T-helper 17 cell (primary cell): ENCODE data around the gene CCNJL. TPM values are rescaled to one million over a fixed set of nuclear protein-coding genes. Genes with fewer than 3 reads are reported as not detected.
A peak's percentile ranks its signal among the peaks of the same experiment; 100 is the strongest.
"Not testable (repeated sequence)": the region's sequence is repeated elsewhere in the genome, so short reads cannot be mapped to it uniquely, and the experiment has no call there.

Source experiments
- ATAC-seq: fragments of 150-1000 bp; cut with Tn5 transposase; 2 replicates; pipeline ENCODE4 v1.10.0; 2021; ENCODE audit warnings: mild to moderate bottlenecking, moderate library complexity
- DNase-seq, 3 donors: peaks; one replicate each; pipeline versions ENCODE4 v3.0.0 to v3.0.0-alpha.2; 2020 to 2021
- H3K9me3 ChIP-seq: one replicate; pipeline ENCODE4 v1.7.0; 2013; ENCODE audit warnings: low read length, mild to moderate bottlenecking; ENCODE audit not compliant: control insufficient read depth, poor library complexity, severe bottlenecking
- H3K27ac Mint-ChIP-seq: one replicate; pipeline ENCODE4 v1.8.0; 2022; ENCODE audit warnings: mild to moderate bottlenecking, moderate library complexity, mixed read lengths
- H3K27me3 Mint-ChIP-seq: one replicate; pipeline ENCODE4 v1.8.0; 2022; ENCODE audit warnings: mixed read lengths
- H3K36me3 Mint-ChIP-seq: one replicate; pipeline ENCODE4 v1.8.0; 2022; ENCODE audit warnings: low read depth, mixed read lengths
- H3K4me1 Mint-ChIP-seq: one replicate; pipeline ENCODE4 v1.8.0; 2022; ENCODE audit warnings: mild to moderate bottlenecking, mixed read lengths
- H3K4me3 Mint-ChIP-seq: one replicate; pipeline ENCODE4 v1.8.0; 2022; ENCODE audit warnings: mild to moderate bottlenecking, moderate library complexity, mixed read lengths
- total RNA-seq, 4 donors: library from RNA in 2 of 4; stranded (reverse) in 2 of 4; gene quantifications; one replicate each; pipeline ENCODE4 v1.2.3 and lab custom pipeline; 2022 to 2026

CCNJL gene
- total RNA-seq, 2 donors from 2014 or later: 1.5 TPM; not detected in 1

- H3K4me1 Mint-ChIP-seq: peaks cover 5% of the 10 kb centered on the region
These were observed 35.7 kb upstream of the CCNJL start for GRCh38 chr5:160348080-160348479.

GRCh38 chr5:160347448-160347847 lies 35.1 kb upstream of the CCNJL start:
- Mint-ChIP-seq H3K27ac (no peak overlapping the region), H3K36me3 (no peaks in the 10 kb centered on the region), H3K4me1 (peaks cover 5% of the 10 kb centered on the region), H3K27me3 (no peaks in the 10 kb centered on the region), H3K4me3 (no peak overlapping the region)
- no peaks in the 10 kb centered on the region for H3K9me3 ChIP-seq
- DNase-seq (no peak), ATAC-seq (no peak)

More at GRCh38 chr5:160348080-160348479, 35.7 kb upstream of the CCNJL start:
- Mint-ChIP-seq H3K27ac (no peak overlapping the region), H3K4me3 (no peak overlapping the region), H3K27me3 (peaks cover under 1% of the 10 kb centered on the region), H3K36me3 (no peaks in the 10 kb centered on the region)
- DNase-seq: no peak
- no peak for ATAC-seq
- H3K9me3 ChIP-seq: no peaks in the 10 kb centered on the region

GRCh38 chr5:160342413-160342941 lies 30.1 kb upstream of the CCNJL start:
- no peak for DNase-seq
- peaks cover 9% of the 10 kb centered on the region for H3K27me3 Mint-ChIP-seq
- ATAC-seq: no peak
- H3K4me1 Mint-ChIP-seq: peaks cover 6% of the 10 kb centered on the region
- no peak overlapping the region for H3K4me3 Mint-ChIP-seq
- H3K9me3 ChIP-seq: no peaks in the 10 kb centered on the region
- H3K27ac Mint-ChIP-seq: no peak overlapping the region
- peaks cover 2% of the 10 kb centered on the region for H3K36me3 Mint-ChIP-seq

- Mint-ChIP-seq H3K27me3 (peaks cover 12% of the 10 kb centered on the region), H3K4me3 (no peak overlapping the region), H3K27ac (no peak overlapping the region), H3K4me1 (peaks cover 6% of the 10 kb centered on the region), H3K36me3 (peaks cover 2% of the 10 kb centered on the region)
- no peak for DNase-seq
- no peaks in the 10 kb centered on the region for H3K9me3 ChIP-seq
- ATAC-seq: no peak
These were observed 29.0 kb upstream of the CCNJL start for GRCh38 chr5:160341309-160341870.

- H3K4me3 Mint-ChIP-seq, ATAC-seq, H3K27ac Mint-ChIP-seq, H3K9me3 ChIP-seq, H3K36me3 Mint-ChIP-seq, H3K4me1 Mint-ChIP-seq, DNase-seq: not testable (repeated sequence)
- H3K27me3 Mint-ChIP-seq: peaks cover 12% of the 10 kb centered on the region
These were observed 28.1 kb upstream of the CCNJL start for GRCh38 chr5:160340513-160340912.

GRCh38 chr5:160339406-160340130 lies 27.2 kb upstream of the CCNJL start:
- Mint-ChIP-seq H3K27me3 (peaks cover 16% of the 10 kb centered on the region), H3K4me1 (peaks cover 8% of the 10 kb centered on the region), H3K36me3 (peaks cover 2% of the 10 kb centered on the region), H3K27ac (no peak overlapping the region), H3K4me3 (no peak overlapping the region)
- ATAC-seq (no peak), DNase-seq (no peak)
- H3K9me3 ChIP-seq: no peaks in the 10 kb centered on the region

GRCh38 chr5:160334716-160335115 lies 22.4 kb upstream of the CCNJL start:
- not testable (repeated sequence) for H3K4me3 Mint-ChIP-seq, DNase-seq, ATAC-seq, H3K27ac Mint-ChIP-seq, H3K9me3 ChIP-seq, H3K36me3 Mint-ChIP-seq, H3K4me1 Mint-ChIP-seq
- H3K27me3 Mint-ChIP-seq: peaks cover 22% of the 10 kb centered on the region

- H3K27ac Mint-ChIP-seq: no peak overlapping the region
- H3K4me3 Mint-ChIP-seq: no peak overlapping the region
- H3K36me3 Mint-ChIP-seq: no peaks in the 10 kb centered on the region
- DNase-seq: no peak
- peaks cover 7% of the 10 kb centered on the region for H3K4me1 Mint-ChIP-seq
- ATAC-seq: peak; percentile 21
- no peaks in the 10 kb centered on the region for H3K9me3 ChIP-seq
- peaks cover 22% of the 10 kb centered on the region for H3K27me3 Mint-ChIP-seq
These were observed 21.4 kb upstream of the CCNJL start for GRCh38 chr5:160333721-160334120.

- DNase-seq (no peak), ATAC-seq (no peak)
- Mint-ChIP-seq H3K27ac (no peak overlapping the region), H3K4me1 (peaks cover 4% of the 10 kb centered on the region), H3K27me3 (peaks cover 16% of the 10 kb centered on the region), H3K4me3 (no peak overlapping the region), H3K36me3 (no peaks in the 10 kb centered on the region)
- H3K9me3 ChIP-seq: no peaks in the 10 kb centered on the region
These were observed 17.8 kb upstream of the CCNJL start for GRCh38 chr5:160330212-160330611.

GRCh38 chr5:160327818-160328217 lies 15.5 kb upstream of the CCNJL start:
- H3K27ac Mint-ChIP-seq: no peak overlapping the region
- peaks cover 2% of the 10 kb centered on the region for H3K4me1 Mint-ChIP-seq
- ATAC-seq: no peak

GRCh38 chr5:160326981-160327380 lies 14.6 kb upstream of the CCNJL start:
- no peak for DNase-seq
- Mint-ChIP-seq H3K4me3 (no peak overlapping the region), H3K4me1 (peaks cover 4% of the 10 kb centered on the region), H3K27ac (no peak overlapping the region), H3K36me3 (no peaks in the 10 kb centered on the region), H3K27me3 (peaks cover 17% of the 10 kb centered on the region)
- ATAC-seq: no peak
- H3K9me3 ChIP-seq: no peaks in the 10 kb centered on the region

More at GRCh38 chr5:160327818-160328217, 15.5 kb upstream of the CCNJL start:
- Mint-ChIP-seq H3K4me3 (no peak overlapping the region), H3K36me3 (no peaks in the 10 kb centered on the region), H3K27me3 (peaks cover 12% of the 10 kb centered on the region)
- H3K9me3 ChIP-seq: no peaks in the 10 kb centered on the region
- no peak for DNase-seq

- H3K9me3 ChIP-seq: no peaks in the 10 kb centered on the region
- Mint-ChIP-seq H3K4me1 (peaks cover 4% of the 10 kb centered on the region), H3K4me3 (no peak overlapping the region), H3K27ac (no peak overlapping the region), H3K36me3 (peaks cover 2% of the 10 kb centered on the region), H3K27me3 (peaks cover 23% of the 10 kb centered on the region)
- DNase-seq (no peak), ATAC-seq (no peak)
These were observed 13.4 kb upstream of the CCNJL start for GRCh38 chr5:160325716-160326115.

- no peak overlapping the region for H3K27ac Mint-ChIP-seq
- DNase-seq (no peak), ATAC-seq (no peak)
- H3K4me3 Mint-ChIP-seq: no peak overlapping the region
- H3K36me3 Mint-ChIP-seq: peaks cover 2% of the 10 kb centered on the region
- peaks cover 2% of the 10 kb centered on the region for H3K4me1 Mint-ChIP-seq
- no peaks in the 10 kb centered on the region for H3K9me3 ChIP-seq
- H3K27me3 Mint-ChIP-seq: peaks cover 29% of the 10 kb centered on the region
These were observed 12.5 kb upstream of the CCNJL start for GRCh38 chr5:160324886-160325285.

- no peak for DNase-seq
- H3K27ac Mint-ChIP-seq: no peak overlapping the region
- peaks cover 4% of the 10 kb centered on the region for H3K4me1 Mint-ChIP-seq
- H3K27me3 Mint-ChIP-seq: peaks cover 60% of the 10 kb centered on the region
- peaks cover 2% of the 10 kb centered on the region for H3K36me3 Mint-ChIP-seq
- H3K4me3 Mint-ChIP-seq: no peak overlapping the region
- H3K9me3 ChIP-seq: no peaks in the 10 kb centered on the region
- no peak for ATAC-seq
These were observed 6.0 kb upstream of the CCNJL start for GRCh38 chr5:160318409-160318808.
